Measurements from ENCODE around the gene ZDHHC12. TPM values are rescaled to one million over a fixed set of nuclear protein-coding genes. Genes with fewer than 3 reads are reported as not detected.

ZDHHC12 gene
- total RNA-seq, 2 donors from 2014 or later, result 66.2 to 123 TPM

- Histone ChIP-seq H3K4me3 (no peak overlapping the region), H3K4me1 (replicated peaks) (no peaks in the 10 kb centered on the region), H3K36me3 (no peaks in the 10 kb centered on the region), H3K9me3 (no peaks in the 10 kb centered on the region), H3K27ac (no peak overlapping the region), H3K27me3 (replicated peaks; ENCODE audit: insufficient read depth) (no peaks in the 10 kb centered on the region)
- 88% methylated on average over 7 of the region's 7 CpGs for WGBS
- intact Hi-C loops (cut with DNase I), result no loop called here
- no peak for TF ChIP-seq POLR2A (IDR thresholded peaks at IDR 0.05)
- no peak for TF ChIP-seq POLR2AphosphoS5 (IDR thresholded peaks at IDR 0.05)
- TF ChIP-seq CTCF (IDR thresholded peaks at IDR 0.05), result no peak
- DNase-seq (ENCODE audit: low spot score), result no peak
These were observed 7.2 kb downstream of the ZDHHC12 start for GRCh38 chr9:128716581-128717254.

GRCh38 chr9:128715436-128715750 lies 8.5 kb downstream of the ZDHHC12 start:
- TF ChIP-seq POLR2A (IDR thresholded peaks at IDR 0.05) (no peak), POLR2AphosphoS5 (IDR thresholded peaks at IDR 0.05) (no peak)
- no peaks in the 10 kb centered on the region for H3K4me1 ChIP-seq (replicated peaks)
- intact Hi-C loops (cut with DNase I), result no loop called here
- DNase-seq (ENCODE audit: low spot score), result no peak
- 94% methylated on average over 6 of the region's 6 CpGs for WGBS
- no peaks in the 10 kb centered on the region for H3K36me3 ChIP-seq
- no peak overlapping the region for H3K4me3 ChIP-seq
- no peaks in the 10 kb centered on the region for H3K27me3 ChIP-seq (replicated peaks; ENCODE audit: insufficient read depth)
- H3K27ac ChIP-seq, result no peak overlapping the region
- H3K9me3 ChIP-seq, result no peaks in the 10 kb centered on the region

- Histone ChIP-seq H3K27me3 (replicated peaks; ENCODE audit: insufficient read depth) (no peaks in the 10 kb centered on the region), H3K4me1 (replicated peaks) (no peaks in the 10 kb centered on the region), H3K27ac (no peak overlapping the region), H3K9me3 (no peaks in the 10 kb centered on the region), H3K36me3 (no peaks in the 10 kb centered on the region), H3K4me3 (no peak overlapping the region)
- DNase-seq (ENCODE audit: low spot score), result no peak
- no peak for TF ChIP-seq CTCF (IDR thresholded peaks at IDR 0.05)
- TF ChIP-seq POLR2A (IDR thresholded peaks at IDR 0.05), result no peak
- no peak for TF ChIP-seq POLR2AphosphoS5 (IDR thresholded peaks at IDR 0.05)
- intact Hi-C loops (cut with DNase I), result no loop called here
- WGBS, result 86% methylated on average over 24 of the region's 24 CpGs
These were observed 9.1 kb downstream of the ZDHHC12 start for GRCh38 chr9:128714586-128715435.

- TF ChIP-seq POLR2A (IDR thresholded peaks at IDR 0.05) (no peak), POLR2AphosphoS5 (IDR thresholded peaks at IDR 0.05) (no peak), CTCF (IDR thresholded peaks at IDR 0.05) (no peak)
- 95% methylated on average over 19 of the region's 19 CpGs for WGBS
- H3K36me3 ChIP-seq, result no peaks in the 10 kb centered on the region
- DNase-seq (ENCODE audit: low spot score), result no peak
- no peak overlapping the region for H3K4me3 ChIP-seq
- intact Hi-C loops (cut with DNase I), result no loop called here
- no peaks in the 10 kb centered on the region for H3K27me3 ChIP-seq (replicated peaks; ENCODE audit: insufficient read depth)
- H3K9me3 ChIP-seq, result no peaks in the 10 kb centered on the region
- no peak overlapping the region for H3K27ac ChIP-seq
- H3K4me1 ChIP-seq (replicated peaks), result no peaks in the 10 kb centered on the region
These were observed 9.9 kb downstream of the ZDHHC12 start for GRCh38 chr9:128713941-128714573.

GRCh38 chr9:128713411-128713780 lies 10.5 kb downstream of the ZDHHC12 start:
- no peak for DNase-seq (ENCODE audit: low spot score)
- intact Hi-C loops (cut with DNase I), result no loop called here
- no peaks in the 10 kb centered on the region for H3K9me3 ChIP-seq
- TF ChIP-seq CTCF (IDR thresholded peaks at IDR 0.05), result no peak
- TF ChIP-seq POLR2A (IDR thresholded peaks at IDR 0.05), result no peak
- TF ChIP-seq POLR2AphosphoS5 (IDR thresholded peaks at IDR 0.05), result no peak
- H3K27me3 ChIP-seq (replicated peaks; ENCODE audit: insufficient read depth), result no peaks in the 10 kb centered on the region
- no peak overlapping the region for H3K27ac ChIP-seq
- no peaks in the 10 kb centered on the region for H3K4me1 ChIP-seq (replicated peaks)
- H3K4me3 ChIP-seq, result no peak overlapping the region
- H3K36me3 ChIP-seq, result no peaks in the 10 kb centered on the region
- 93% methylated on average over 3 of the region's 13 CpGs for WGBS

All from prostate gland (tissue), 2 donors.